Daoy (cell line): Measurements from ENCODE around the gene MRPL52. TPM values are rescaled to one million over a fixed set of nuclear protein-coding genes. Genes with fewer than 3 reads are reported as not detected.
"Not testable (repeated sequence)": the region's sequence is repeated elsewhere in the genome, so short reads cannot be mapped to it uniquely, and the experiment has no call there.

Source experiments
- DNase-seq: peaks from one replicate; pipeline ENCODE4 v3.0.0-alpha.2; 2015; ENCODE audit warnings: low read depth
- total RNA-seq: library from RNA; depleted of rRNA; stranded (reverse); fragments of >200 nt; shearing (Covaris generic); gene quantifications from 2 replicates; pipeline ENCODE4 v1.2.3, GENCODE V29; 2014; rRNA removed

Gene MRPL52
- 174 and 223 TPM in 2 replicates for total RNA-seq

DNA sequence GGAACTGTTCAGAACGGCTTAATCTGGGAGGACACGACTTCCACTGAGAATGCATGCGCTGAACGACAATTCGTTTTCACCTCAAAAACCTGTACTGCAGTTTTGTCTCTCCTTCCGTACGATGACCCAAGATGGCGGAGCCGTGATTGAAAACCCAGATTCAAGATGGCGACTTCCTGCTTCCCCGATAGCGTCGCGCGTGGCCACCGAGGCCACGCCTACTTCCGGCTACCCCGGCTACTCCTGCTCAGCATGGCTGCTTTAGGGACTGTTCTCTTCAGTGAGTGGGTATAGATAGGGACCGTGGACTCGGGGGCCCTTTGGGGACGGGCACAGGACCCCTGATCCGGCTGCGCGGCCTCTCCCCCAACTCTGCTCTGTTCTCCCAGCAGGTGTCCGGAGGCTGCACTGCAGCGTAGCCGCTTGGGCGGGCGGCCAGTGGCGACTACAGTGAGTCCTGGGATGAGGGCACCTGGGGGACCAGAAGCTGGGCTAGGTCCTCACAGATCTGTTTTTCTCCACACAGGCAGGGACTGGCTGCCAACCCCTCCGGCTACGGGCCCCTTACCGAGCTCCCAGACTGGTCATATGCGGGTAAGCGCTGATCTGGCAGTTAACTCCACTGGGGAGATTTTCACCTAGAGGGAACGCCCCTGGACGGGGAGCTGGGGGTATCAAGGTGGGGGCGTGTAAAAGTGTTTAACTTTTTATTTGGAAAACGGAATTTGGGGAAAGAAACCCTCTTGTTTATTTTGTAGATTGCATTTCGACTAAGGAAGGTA, at the start of gene MRPL52:
Gene MRPL52, plus strand, starts transcription at position 227 of the 782 bp plus-strand sequence. Its CDS starts 26 bp downstream, at position 253.
- DNase-seq = peak; percentile 94

DNA sequence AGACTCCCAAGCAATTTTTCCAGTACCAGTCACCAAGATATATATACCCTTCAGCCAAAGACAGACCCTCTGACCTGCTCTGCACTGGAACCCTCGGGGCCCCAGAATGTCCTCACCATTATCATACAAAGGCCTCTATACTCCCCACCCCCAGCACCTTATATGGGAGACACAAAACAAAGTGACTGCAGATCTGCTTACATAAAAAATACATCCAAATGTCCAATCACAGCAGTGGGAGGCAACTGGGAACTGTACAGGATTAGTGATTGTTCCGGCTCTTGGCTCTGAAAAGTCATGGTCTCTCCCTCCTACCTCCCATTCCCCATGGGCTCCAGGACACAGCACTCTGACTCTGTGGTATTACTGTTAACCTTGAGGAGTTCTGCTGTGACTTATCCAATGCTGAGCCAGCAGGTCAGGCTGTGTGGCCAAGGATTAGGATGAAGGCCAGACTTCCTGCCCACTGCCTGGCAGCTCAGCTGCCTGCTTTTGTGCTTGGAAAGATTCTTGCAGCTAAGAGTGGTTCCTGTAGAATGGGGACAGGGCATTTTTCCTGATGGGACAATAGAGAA, 49.5 kb upstream of the MRPL52 start:
- DNase-seq = no peak

DNA sequence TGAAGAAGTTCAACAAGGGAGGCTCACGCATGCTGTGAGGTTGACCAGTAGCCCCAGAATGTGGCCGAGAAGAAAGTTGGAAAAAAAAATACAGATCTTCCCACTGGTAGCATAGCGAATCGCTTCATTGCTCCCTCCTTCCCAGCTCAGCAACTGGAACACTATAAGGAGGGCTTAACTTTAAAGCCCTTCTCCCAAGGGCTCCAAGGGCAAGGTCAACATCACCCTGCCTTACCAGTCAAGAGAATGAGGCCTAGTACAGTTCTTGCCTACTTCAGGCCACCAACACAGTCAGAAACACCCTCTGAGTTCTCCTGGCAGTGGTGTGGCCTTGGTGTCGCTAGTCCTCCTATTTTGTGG, 48.8 kb upstream of the MRPL52 start:
- no peak for DNase-seq

DNA sequence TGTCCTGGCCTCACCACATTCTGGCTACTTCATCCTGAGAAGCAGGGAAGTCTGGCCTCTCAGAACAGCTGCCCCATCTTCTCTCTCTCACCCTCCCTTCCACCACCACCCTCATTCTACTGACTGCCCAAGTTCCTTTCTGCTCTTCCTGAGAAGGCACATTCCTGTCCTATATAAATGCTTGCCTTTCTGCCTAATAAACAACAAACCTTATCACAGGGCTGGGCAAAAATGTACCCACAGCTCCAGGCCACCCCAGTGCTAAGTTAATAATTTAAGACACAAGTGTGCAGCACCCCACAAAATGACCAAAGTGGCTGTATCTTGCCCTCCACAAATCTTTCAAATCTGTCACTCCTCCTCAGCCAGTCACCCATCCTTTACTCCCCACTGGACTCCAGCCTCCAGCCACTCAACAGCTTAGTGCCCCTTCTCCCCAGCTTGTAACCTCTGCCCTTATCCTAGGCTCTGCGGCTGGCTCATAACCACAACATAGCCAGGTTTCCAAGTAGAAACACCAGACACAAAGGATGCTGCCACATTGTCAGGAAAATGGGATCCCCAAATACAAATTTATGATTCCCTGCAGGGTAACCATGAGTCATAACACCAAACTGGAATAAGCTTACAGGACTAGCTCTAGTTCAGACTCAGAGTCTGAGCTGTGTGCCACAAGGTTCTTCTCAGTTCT, 48.2 kb upstream of the MRPL52 start:
- peak; percentile 15 for DNase-seq

DNA sequence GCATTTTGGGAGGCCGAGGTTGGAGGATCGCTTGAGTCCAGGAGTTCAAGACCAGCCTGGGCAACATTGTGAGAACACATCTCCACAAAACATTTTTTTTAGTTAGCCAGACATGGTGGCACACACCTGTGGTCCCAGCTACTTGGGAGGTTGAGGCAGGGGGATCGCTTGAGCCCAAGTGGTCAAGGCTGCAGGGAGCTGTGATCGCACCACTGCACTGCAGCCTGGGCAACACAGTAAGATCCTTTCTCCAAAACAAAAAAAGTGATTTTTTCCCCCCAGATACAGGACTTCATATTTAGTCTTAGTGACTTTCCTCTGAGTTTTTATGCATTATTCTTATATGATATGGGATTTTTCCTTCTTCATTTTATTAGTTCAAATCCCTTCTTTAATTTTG, 43.0 kb upstream of the MRPL52 start:
- no peak for DNase-seq

DNA sequence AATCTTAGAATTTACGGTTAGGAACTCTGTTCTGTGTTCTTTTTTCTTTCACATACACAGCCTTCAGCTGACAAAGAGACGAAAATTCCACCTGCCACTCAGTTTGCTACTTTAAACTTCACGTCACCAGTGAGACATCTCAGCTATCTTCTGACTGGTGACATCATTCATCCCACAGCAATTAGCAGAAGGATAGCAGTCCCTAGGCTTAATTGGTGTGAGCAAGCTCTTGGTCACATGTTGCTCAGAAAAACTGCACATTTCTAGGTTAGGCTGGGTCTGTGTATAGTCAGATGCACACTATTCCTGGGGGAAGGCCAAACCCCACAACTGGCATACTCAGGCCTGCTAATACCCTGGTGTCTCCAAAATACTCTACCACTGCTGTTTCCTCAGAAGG, 38.4 kb upstream of the MRPL52 start:
- DNase-seq = peak; percentile 80

DNA sequence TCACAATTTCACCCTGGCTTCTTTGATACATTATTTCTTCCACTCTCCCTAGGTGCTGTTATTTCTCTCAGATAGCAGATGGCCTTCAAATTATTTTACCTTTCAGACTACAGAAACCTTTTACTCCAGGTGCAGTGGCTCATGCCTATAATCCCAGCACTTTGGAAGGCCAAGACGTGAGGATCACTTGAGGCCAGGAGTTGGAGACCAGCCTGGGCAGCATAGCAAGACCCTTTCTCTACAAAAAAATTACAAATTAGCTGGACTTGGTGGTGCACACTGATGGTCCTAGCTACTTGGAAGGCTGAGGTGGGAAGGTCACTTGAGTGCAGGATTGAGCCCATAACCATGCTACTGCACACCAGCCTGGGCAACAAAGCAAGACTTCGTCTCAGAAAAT, 37.5 kb upstream of the MRPL52 start:
- DNase-seq = no peak

DNA sequence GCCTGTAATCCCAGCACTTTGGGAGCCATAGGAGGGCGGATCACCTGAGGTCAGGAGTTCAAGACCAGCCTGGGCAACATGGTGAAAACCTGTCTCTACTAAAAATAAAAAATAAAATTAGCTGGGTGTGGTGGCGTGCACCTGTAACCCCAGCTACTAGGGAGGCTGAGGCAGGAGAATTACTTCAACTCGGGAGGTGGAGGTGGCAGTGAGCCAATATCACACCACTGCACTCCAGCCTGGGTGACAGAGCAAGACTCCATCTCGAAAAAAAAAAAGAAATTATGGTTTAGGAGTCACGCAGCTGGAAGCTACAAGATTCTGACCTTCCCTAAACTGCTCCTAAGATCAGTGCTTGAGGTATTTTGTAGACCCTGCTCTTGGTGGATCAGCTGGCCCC, 36.1 kb upstream of the MRPL52 start:
- DNase-seq = not testable (repeated sequence)

DNA sequence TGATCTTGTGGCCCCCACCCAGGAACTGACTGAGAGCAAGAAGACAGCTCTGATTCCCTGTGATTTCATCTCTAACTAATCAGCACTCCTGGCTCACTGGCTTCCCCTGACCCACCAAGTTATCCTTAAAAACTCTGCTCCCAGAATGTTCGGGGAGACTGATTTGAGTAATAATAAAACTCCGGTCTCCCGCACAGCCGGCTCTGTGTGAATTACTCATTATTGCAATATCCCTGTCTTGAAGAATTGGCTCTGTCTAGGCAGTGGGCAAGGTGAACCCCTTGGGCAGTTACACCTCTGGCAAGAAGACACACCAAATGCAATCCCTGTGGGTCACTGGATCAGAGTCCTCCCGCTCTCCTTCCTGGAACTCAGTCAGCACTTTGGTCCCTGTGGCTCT, 35.7 kb upstream of the MRPL52 start:
- DNase-seq = no peak

DNA sequence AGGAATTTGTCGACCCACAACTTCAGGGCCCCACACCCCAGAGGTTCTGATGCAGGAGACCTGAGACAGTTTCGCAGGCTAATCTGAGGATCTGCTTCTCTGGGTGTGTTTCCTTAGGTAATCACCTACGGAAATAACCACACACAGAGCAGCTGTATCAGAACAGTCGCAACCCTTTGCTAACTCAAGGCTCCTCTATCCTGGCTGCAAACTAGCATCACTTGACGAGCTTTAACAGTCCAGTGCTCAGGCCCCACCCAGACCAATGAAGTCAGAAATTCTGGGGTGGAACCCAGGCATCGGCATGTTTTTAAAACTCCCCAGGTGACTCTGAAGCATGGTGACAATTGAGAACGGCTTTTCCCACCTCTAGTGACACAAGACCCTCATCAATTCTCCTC, 35.1 kb upstream of the MRPL52 start:
- no peak for DNase-seq

DNA sequence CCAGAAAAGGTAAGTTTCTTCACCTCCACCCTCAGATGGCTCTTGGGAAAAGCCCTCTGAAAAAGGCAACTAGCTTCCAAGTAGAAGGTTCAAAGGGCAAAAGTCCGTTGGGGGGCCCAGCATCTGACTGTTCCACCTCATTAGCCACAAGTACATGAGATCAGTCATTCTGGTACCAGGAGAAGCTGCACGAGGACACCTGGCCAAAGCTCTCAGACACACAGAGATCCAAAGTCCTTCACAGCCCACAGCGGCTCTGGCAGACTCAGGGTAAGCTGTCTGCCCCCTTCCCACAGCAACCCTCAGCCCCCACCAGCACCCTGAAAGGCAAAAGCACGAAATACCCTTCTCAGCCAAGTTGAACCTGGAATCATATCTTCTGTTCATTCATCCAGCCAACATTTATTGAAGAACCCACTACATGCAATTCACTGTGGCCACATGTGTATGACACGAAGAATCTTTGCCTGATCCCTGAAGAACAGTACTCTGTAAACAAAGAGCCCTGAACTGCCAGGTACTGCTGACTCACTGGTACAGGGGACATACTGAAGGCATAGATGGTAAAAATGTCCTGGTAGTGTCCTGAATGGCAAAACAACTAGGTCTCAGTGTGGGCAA, 33.5 kb upstream of the MRPL52 start:
- DNase-seq = no peak

DNA sequence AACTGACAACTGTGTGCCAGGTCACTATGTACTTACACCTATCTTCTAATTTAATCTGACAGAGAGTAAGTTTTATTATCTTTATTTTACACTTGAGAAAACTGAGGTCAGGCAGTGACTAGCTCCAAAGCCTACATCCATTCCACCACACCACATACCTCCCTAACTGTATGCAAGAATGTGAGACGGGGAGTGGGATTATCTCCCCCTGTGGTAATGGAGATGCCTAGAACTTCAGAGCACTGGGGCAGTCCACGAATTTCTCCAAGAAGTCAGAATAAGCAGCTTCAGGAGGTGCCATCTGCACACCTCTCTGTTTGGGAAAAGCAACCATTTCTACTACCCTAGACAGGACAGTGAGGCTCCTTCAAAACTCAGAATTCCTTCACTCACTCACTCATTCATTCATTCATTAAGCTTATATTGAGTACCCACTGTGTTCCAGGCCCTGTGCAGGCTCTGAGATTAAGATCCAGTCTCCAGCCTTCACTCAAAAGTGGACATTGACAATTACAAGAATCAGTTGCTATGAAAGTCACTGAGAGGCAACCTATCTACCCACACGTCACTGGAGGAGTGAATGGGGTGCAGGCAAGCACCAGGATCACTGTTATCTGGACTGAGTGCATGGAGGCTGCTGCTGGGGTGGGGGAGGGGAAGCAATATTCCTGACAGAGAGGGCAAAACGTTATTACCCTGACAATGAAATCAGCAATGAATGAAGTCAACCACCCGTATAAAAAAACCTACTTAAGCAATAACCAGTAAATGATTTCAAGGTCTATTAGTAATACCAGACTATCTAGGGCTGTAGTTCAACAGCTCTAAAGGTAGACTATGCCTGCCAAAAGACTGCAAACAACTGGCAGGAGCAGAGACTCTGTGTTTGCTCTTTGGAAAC, 32.4 kb upstream of the MRPL52 start:
- DNase-seq = no peak

DNA sequence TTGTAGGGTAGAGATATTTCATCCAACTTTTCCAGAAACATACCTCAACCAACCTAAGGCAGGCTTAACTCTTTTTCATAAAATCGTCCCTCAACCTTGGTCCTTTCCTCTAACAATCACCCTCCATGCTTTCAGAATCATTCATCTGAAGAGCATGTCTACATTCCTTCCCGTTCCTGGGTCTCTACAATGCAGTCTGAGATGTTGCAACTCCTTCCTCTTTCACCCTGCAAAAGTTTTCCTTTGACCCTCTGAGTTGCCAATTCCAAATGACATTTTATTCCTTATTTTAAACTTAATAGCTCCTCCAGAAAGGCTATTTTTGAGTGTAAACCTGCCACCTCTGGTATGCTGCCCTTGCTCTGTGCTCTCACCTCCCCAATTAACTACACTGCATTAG, 31.2 kb upstream of the MRPL52 start:
- no peak for DNase-seq

DNA sequence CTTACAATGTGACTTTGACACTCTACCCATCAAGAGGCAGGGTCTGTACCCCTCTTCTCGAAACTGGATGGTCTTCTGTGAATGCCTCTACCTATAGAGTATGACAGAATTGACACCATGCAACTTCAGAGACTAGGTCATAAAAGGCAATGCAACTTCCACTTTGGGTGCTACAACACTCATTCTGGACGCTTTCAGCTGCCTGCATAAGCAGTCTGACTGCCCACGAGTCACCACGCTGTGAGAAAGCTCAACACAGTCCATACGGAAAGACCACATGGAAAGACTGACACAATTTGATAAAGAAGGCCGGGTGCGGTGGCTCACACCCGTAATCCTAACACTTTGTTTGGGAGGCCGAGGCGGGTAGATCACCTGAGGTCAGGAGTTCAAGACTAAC, 29.3 kb upstream of the MRPL52 start:
- no peak for DNase-seq

DNA sequence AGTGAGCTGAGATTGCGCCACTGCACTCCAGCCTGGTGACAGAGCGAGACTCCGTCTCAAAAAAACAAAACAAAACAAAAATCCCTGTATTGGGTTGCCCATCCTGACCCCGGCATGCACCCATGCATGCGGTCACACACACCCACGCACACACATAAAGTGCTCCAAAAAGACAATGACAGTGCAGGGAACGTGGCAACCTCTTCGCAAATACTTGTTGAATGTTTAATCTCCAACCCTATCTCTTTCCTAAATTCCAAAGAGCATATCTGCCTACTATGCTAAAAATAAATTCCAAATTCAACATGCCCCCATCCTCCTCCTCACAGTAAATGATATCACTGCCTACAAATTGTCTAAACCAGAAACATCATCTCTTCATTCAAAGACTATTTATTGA, 28.0 kb upstream of the MRPL52 start:
- no peak for DNase-seq

DNA sequence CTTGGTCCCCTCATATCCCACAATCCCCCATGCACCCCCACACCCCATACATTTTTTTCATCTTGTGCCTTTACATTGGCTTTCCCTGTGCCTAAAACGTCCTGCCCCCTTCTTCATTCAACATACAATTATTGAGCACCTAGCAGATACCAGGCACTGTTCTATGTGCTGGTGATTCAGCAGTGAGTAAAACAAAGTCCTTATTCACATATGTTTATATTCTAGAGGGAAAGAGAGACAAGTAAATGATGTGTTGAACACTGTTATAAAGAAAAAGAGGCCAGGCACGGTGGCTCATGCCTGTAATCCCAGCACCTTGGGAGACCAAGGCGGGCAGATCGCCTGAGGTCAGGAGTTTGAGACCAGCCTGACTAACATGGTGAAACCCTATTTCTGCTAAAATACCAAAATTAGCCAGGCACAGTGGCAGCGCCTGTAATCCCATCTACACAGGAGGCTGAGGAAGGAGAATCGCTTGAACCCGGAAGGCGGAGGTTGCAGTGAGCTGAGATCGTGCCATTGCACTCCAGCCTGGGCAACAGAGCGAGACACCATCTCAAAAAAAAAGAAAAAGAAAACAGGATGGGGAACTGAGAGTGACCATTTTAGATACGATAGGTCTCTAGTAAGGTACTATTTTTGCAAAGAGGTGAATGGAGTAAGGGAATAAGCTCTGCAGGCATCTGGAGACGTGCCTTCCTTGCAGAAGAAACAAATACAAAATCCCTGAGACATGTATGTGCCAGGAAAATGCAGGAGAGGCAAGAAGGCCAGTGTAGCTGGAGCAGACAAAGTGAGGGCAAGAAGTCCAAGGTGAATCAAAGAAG, 26.6 kb upstream of the MRPL52 start:
- no peak for DNase-seq

DNA sequence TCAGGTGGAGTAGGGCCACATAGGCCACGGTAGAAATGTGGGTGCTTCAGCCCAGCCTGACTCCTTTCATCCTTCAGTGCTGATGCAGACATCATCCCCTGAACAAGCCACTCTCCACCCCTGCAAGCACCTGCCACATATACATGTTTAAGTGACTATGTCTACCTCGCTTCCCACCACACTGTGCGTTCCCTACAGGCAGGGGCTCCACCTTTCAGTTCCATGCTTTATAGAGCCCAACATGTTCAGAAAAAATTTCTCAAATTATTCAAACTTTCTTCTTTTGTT, 26.1 kb upstream of the MRPL52 start:
- no peak for DNase-seq

DNA sequence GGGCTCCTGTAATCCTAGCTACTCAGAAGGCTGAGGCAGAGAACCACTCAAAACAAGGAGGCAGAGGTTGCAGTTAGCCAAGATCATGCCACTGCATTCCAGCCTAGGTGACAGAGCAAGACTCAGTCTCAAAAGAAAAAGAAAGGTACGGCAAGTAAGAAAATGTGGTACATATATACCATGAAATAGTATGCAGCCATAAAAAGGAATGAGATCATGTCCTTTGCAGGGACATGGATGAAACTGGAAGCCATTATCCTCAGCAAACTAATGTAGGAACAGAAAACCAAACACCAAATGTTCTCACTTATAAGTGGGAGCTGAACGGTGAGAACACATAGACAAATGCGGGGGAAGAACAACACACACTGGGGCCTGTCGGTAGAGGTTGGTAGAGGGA, 24.5 kb upstream of the MRPL52 start:
- DNase-seq = not testable (repeated sequence)

DNA sequence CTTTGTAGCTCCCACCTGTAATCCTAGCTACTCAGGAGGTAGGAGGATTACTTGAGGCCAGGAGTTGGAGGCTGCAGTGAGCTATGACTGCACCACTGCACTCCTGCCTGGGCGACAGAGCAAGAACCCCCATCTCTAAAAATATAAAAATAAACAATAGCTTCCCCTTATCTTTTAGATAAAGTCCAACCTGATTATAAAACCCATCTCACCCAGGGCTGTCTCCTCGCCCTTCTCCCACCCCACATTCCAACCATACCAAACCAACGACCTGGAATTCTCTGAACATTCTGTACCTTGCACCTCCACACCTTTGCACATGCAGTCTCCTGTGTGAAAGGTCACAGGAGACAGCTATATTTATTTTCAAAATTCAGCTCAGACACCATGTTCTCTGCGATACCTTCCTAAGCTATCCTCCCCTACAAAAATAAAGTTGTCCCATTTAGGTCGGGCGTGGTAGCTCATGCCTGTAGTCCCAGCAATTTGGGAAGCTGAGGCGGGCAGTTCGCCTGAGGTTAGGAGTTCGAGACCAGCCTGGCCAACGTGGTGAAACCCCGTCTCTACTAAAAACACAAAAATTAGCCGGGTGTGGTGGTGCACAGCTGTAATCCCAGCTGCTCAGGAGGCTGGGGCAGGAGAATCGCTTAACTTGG, 22.1 kb upstream of the MRPL52 start:
- no peak for DNase-seq
